22Rv1 (cell line): ENCODE data around the gene SNX8.

Source experiments
- CTCF ChIP-seq: fragments of 450-650 bp; IDR thresholded peaks from 2 replicates; pipeline ENCODE4 v1.5.1; 2017; ENCODE audit warnings: mild to moderate bottlenecking
- ZFX ChIP-seq: fragments of 450-650 bp; IDR thresholded peaks from 2 replicates; pipeline ENCODE4 v1.6.1; 2017; ENCODE audit warnings: antibody characterized with exemption, borderline replicate concordance

DNA sequence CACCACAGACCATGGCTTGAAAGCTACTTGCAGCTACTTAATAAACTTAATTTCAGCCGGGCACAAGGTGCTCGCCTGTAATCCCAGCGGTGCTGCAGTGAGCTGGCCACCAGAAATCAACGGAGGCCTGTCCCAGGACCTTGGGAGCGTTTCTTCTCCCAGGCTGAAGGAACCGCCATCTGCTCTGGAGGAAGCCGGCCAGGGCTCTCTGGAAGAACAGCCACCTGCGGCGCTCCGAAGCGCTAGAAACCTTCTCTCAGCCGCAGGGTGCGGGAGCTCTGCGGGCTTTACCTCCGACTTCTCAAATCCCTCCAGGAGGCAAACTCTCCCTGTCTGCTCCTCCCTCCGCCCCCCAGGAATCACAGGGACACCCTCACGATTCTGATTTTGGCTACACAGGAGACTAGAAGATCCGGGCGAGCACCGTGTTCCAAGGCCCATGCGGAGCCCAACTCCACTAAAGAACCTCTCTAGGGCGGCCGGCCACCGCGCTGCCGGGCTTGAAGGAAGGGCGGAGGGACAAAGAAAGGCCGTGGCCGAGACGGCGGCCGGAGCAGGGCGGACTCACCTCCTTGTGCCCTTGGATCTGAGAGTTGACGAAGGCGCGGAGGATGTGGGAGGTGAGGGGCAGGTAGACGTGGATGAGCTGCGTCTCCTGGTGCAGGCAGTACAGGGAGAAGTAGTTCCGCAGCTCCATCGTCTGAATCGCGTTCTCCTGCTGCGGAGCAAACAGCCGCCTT, 57.8 kb downstream of the SNX8 start:
- no peak for TF ChIP-seq CTCF
- no peak for TF ChIP-seq ZFX
